Gastroesophageal sphincter (tissue), 4 donors: ENCODE data around the gene MIPEP. TPM values are rescaled to one million over a fixed set of nuclear protein-coding genes. Genes with fewer than 3 reads are reported as not detected.
"Not testable (repeated sequence)": the region's sequence is repeated elsewhere in the genome, so short reads cannot be mapped to it uniquely, and the experiment has no call there.

Source experiments
- ATAC-seq: fragments of 150-250 bp; one replicate; pipeline ENCODE4 v1.9.1; 2016; ENCODE audit warnings: mild to moderate bottlenecking, moderate library complexity
- H3K27ac ChIP-seq, 4 donors: fragments of 200-600 bp; sonication (generic) in 3 of 4; 1 replicate in 3 of 4; 2 replicates in 1 of 4; pipeline ENCODE4 v1.5.1; 2016 to 2019
- H3K27me3 ChIP-seq: fragments of 200-600 bp; sonication (generic); one replicate; pipeline ENCODE4 v1.5.1; 2019
- H3K36me3 ChIP-seq, 2 donors: fragments of 200-600 bp; sonication (generic); one replicate each; pipeline ENCODE4 v1.5.1; 2019; ENCODE audit warnings: control low read depth in 1 of 2
- H3K4me1 ChIP-seq, 3 donors: fragments of 200-600 bp; sonication (generic); 1 replicate in 2 of 3; 2 replicates in 1 of 3; pipeline ENCODE4 v1.5.1; 2016 to 2019; ENCODE audit warnings: control low read depth in 2 of 3
- H3K4me3 ChIP-seq, 2 donors: fragments of 200-600 bp; sonication (generic); one replicate each; pipeline ENCODE4 v1.5.1; 2019; ENCODE audit warnings: mild to moderate bottlenecking in 1 of 2, moderate library complexity in 1 of 2
- H3K9me3 ChIP-seq, 3 donors: fragments of 200-600 bp; sonication (generic); one replicate each; pipeline ENCODE4 v1.5.1; 2017 to 2019; ENCODE audit warnings: control low read depth in 2 of 3
- EP300 ChIP-seq: sonication (generic); formaldehyde crosslinking; IDR thresholded peaks from one replicate; pipeline ENCODE4 v1.6.1; 2017; ENCODE audit warnings: antibody characterized with exemption, mild to moderate bottlenecking
- POLR2A ChIP-seq, 2 donors: fragments of 450-650 bp; IDR thresholded peaks; one replicate each; pipeline ENCODE4 v1.6.1; 2017; ENCODE audit warnings: antibody characterized with exemption in 2 of 2, mild to moderate bottlenecking in 2 of 2, moderate library complexity in 1 of 2
- POLR2AphosphoS5 ChIP-seq: sonication (generic); formaldehyde crosslinking; IDR thresholded peaks from one replicate; pipeline ENCODE4 v1.6.1; 2017; ENCODE audit warnings: antibody characterized with exemption
- WGBS, 2 donors: methylation state at CpG; one replicate each; pipeline ENCODE4 v1.1.5; 2018; ENCODE audit warnings: low coverage in 1 of 2; 5-methylcytosine and 5-hydroxymethylcytosine counted together
- total RNA-seq, 4 donors: library from RNA; depleted of rRNA; stranded (reverse); fragments of >200 nt; gene quantifications; one replicate each; pipeline ENCODE4 v1.1.0, GENCODE V29; 2016
- TF ChIP-seq, protein P1 (sequence below), 4 experiments: fragments of 200-600 bp in 2 of 4; fragments of 450-650 bp in 2 of 4; sonication (generic) in 1 of 4; IDR thresholded peaks; one replicate each; pipeline ENCODE4 v1.5.1; 2017 to 2019; ENCODE audit warnings: antibody characterized with exemption in 4 of 4, mild to moderate bottlenecking in 2 of 4, moderate library complexity in 2 of 4

The MIPEP gene
- total RNA-seq, 4 donors from 2014 or later: 12.4 to 27.4 (median 20.3) TPM

DNA sequence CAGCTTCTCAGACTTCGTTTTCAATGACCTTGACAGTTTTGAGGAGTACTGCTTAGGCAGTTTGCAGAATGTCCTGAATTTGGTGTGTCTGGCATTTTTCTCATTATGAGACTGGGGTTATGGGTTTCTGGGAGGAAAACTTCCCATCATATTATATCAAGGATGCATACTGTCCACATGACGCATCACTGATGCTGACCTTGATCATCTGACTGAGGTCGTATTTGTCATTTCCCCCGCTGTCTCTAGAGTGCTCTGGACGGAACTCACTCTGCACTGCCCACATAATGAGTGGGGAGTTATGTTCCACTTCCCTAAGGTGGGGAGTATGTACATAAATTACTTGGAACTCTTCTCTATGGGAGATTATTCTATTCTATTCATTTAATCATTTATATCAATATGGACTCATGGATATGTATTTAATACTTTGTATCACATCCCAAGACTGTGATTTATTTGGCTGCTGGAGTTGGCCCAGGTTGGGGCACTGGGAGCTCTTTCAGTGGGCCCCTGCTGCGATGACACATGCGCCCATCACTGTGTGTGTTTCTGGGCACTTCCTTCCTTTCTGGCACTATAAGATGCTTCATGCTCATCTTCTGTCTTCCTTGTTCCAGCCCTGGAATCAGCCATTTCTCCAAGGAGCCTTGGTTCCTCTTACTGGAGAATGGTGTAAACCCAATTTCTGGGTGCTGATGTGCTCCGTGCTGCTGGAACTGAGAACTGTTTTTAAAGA lies 138.6 kb downstream of the MIPEP start:
- WGBS, 2 donors: 84 to 92% methylated on average over 5 to 8 of the region's 8 CpGs
- TF ChIP-seq POLR2AphosphoS5 (no peak), POLR2A (IDR thresholded peaks at IDR 0.05) (no peak), EP300 (no peak)
- TF ChIP-seq, protein P1, sequence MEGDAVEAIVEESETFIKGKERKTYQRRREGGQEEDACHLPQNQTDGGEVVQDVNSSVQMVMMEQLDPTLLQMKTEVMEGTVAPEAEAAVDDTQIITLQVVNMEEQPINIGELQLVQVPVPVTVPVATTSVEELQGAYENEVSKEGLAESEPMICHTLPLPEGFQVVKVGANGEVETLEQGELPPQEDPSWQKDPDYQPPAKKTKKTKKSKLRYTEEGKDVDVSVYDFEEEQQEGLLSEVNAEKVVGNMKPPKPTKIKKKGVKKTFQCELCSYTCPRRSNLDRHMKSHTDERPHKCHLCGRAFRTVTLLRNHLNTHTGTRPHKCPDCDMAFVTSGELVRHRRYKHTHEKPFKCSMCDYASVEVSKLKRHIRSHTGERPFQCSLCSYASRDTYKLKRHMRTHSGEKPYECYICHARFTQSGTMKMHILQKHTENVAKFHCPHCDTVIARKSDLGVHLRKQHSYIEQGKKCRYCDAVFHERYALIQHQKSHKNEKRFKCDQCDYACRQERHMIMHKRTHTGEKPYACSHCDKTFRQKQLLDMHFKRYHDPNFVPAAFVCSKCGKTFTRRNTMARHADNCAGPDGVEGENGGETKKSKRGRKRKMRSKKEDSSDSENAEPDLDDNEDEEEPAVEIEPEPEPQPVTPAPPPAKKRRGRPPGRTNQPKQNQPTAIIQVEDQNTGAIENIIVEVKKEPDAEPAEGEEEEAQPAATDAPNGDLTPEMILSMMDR (IDR thresholded peaks at IDR 0.05): no peak
- no peak overlapping the region for H3K27ac ChIP-seq
- H3K4me3 ChIP-seq: no peak overlapping the region
- H3K27me3 ChIP-seq: no peaks in the 10 kb centered on the region
- no peaks in the 10 kb centered on the region for H3K9me3 ChIP-seq
- peaks cover 0 to 12% of the 10 kb centered on the region in 2 donors for H3K36me3 ChIP-seq
- ATAC-seq: no peak
- peaks cover 0 to 26% (median 0%) of the 10 kb centered on the region in 3 donors for H3K4me1 ChIP-seq

DNA sequence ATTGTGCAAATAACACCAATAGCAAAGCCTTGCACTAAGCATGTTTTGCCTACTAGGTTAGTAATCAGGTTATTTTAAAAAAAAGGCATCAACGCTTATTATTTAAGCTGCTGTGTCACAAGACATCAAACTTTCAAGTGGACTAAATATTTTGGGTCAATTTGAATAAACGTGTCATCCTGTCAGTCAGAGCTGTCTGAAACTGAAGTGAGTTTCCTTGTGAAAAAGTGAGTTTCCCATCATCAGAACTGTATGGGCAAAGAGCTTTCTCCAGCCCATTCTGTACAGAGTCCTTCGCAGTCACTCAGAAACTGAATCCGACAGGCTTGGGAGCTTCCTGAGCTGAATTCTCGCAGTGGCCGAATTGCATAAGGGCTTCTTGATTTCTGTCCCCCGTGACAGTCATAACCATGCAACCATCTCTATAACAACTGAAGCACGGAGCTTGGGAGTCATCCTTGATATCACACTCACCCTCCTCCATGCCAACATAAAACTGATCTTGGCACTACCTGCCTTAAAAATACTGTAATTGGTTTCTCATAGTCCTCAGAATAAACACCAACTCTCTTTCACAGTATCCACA lies 139.8 kb downstream of the MIPEP start:
- TF ChIP-seq POLR2A (IDR thresholded peaks at IDR 0.05): no peak
- Histone ChIP-seq H3K36me3 (peaks cover 0 to 12% of the 10 kb centered on the region in 2 donors), H3K27ac (no peak overlapping the region), H3K4me1 (peaks cover 0 to 15% (median 0%) of the 10 kb centered on the region in 3 donors), H3K9me3 (no peaks in the 10 kb centered on the region), H3K27me3 (no peaks in the 10 kb centered on the region), H3K4me3 (no peak overlapping the region)
- ATAC-seq: no peak
- WGBS, 2 donors: 85 to 96% methylated on average over 6 of the region's 8 CpGs

DNA sequence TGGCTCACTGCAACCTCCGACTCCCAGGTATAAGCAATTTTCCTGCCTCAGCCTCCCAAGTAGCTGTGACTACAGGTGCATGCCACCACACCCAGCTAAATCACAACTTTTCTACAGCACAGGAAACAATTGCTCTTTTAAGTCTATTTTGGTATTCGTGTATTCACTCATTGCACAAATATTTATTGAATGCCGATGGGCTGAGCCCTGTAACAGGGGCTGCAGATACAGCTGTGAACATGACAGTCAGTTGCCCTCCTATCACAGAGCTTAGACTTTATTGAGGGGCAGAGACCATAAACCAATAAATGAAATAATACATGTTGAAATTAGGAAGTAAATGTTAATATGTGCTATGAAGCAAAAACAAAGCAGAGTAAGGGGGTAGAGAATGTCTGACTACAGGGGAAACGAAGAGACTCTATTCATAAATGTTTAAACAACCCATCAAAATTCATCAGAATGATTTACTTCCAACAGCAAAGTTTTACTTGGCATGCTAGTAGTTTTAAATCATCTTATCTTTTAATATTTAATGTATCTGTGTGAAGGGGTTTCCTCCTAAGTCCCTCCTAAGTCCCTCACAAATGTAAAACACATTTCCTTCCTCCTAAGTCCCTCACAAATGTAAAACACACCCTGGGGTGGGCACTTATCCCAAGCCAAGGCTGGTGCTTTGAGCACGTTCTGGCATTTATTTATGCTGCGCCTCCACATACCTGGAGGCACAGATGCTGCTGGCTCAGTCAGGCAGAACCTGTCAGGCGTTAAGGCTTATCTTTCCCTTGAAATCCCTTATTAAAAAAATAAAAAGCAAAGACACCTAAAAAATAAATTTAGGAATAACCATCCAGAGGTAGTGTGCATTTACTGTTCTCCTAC lies 140.8 kb downstream of the MIPEP start:
- H3K36me3 ChIP-seq: peaks cover 0 to 12% of the 10 kb centered on the region in 2 donors
- H3K4me1 ChIP-seq: peaks cover 0 to 7% (median 0%) of the 10 kb centered on the region in 3 donors
- H3K9me3 ChIP-seq: no peaks in the 10 kb centered on the region
- no peak for ATAC-seq
- no peak overlapping the region for H3K27ac ChIP-seq
- WGBS, 2 donors: 56 to 58% methylated on average over 6 to 7 of the region's 7 CpGs
- no peaks in the 10 kb centered on the region for H3K27me3 ChIP-seq
- H3K4me3 ChIP-seq: no peak overlapping the region
- no peak for TF ChIP-seq POLR2AphosphoS5
- no peak for TF ChIP-seq POLR2A (IDR thresholded peaks at IDR 0.05)
- TF ChIP-seq EP300: no peak
- TF ChIP-seq, protein P1 (IDR thresholded peaks at IDR 0.05): no peak

DNA sequence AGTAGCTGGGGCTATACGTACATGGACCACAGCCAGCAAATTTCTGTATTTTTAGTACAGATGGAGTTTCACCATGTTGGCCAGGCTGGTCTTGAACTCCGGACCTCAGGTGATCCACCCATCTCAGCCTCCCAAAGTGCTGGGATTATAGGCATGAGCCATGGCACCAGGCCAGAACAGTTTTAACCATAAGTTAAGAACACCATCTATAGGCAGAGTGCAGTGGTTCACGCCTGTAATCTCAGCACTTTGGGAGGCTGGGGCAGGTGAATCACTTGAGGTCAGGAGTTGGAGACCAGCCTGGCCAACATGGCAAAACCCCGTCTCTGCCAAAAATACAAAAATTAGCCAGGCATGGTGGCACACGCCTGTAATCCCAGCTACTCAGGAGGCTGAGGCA lies 143.1 kb downstream of the MIPEP start:
- H3K4me3 ChIP-seq, H3K9me3 ChIP-seq, ATAC-seq, H3K27me3 ChIP-seq, H3K27ac ChIP-seq, H3K4me1 ChIP-seq: not testable (repeated sequence)
- H3K36me3 ChIP-seq: peaks cover 0 to 12% of the 10 kb centered on the region in 2 donors
- 100% methylated on average over 2 of the region's 5 CpGs; no CpG with 5 or more reads in 1 of the 2 donors for WGBS, 2 donors

DNA sequence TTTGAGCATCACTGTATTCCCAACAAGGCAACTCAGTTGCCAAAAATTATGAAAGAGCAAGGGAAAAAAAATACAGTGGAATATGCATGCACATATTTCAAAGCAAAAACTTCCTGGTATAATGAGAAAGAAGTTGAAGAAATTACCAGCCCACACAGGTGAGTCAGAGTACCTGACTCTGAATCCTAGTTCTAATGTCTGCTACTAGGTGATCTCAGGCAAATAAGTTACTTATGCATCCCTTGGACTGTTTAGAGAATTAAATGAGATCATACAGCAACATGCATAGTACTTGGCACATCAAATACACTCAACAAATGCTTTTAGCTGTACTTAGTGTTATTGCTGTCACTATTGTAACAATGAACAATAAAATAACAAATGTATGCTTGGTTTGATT lies 144.9 kb downstream of the MIPEP start:
- no peaks in the 10 kb centered on the region for H3K9me3 ChIP-seq
- no peak overlapping the region for H3K4me3 ChIP-seq
- TF ChIP-seq, protein P1 (IDR thresholded peaks at IDR 0.05): no peak
- TF ChIP-seq POLR2AphosphoS5: no peak
- no peak for TF ChIP-seq POLR2A (IDR thresholded peaks at IDR 0.05)
- no peak for TF ChIP-seq EP300
- ATAC-seq: no peak
- no peaks in the 10 kb centered on the region for H3K4me1 ChIP-seq
- no peaks in the 10 kb centered on the region for H3K36me3 ChIP-seq
- H3K27ac ChIP-seq: no peak overlapping the region
- no peaks in the 10 kb centered on the region for H3K27me3 ChIP-seq
